NCI-H524 (cell line): ENCODE data around the gene ZCCHC7.
"Not testable (repeated sequence)": the region's sequence is repeated elsewhere in the genome, so short reads cannot be mapped to it uniquely, and the experiment has no call there.

Source experiments
- DNase-seq, 2 experiments: peaks; one replicate each; lab custom pipeline; 2025; lab: John Stamatoyannopoulos, UW

ZCCHC7 gene

GRCh38 chr9:37174247-37174646, 53.9 kb downstream of the ZCCHC7 start:
- no peak for DNase-seq

- DNase-seq: no peak
Observed at GRCh38 chr9:37178742-37179141, 58.4 kb downstream of the ZCCHC7 start.

DNA sequence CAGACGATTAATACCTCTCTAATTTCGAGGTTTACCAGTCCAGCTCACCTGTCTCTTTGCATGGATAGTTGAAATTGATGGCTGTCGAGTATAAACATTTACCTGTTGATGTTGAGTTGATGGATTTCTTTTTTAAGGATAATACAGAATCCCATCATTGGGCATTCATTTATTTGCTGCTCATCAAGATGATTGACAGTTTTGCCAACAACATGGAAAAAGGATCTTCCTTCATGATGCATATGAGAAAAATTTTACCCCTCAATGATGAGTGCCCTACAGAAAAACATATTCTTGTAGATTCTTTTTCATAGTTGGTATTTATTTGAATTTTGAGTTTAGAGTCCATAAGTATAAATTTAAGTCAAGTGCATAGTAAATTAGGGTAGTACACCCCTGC, 59.2 kb downstream of the ZCCHC7 start:
- no peak for DNase-seq

DNA sequence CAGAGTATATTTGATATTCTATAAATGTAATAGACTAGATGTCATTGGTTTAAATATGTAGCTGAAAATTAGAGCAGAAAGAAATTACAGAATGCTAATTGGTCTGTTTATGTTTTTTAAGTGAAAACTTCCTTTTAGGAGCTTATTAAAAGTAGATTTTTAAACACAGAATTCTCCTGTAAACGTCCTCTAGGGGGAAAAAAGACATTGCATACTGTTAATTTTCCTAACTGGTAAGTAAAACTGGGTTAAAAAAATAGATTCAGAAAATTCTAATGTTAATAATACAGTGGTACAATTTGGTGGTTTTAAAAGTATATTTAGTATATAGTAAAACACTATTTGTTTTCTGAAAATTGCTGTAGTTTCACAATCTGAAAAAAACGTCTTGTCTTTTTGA, 59.8 kb downstream of the ZCCHC7 start:
- DNase-seq: no peak

GRCh38 chr9:37182718-37183117, 62.3 kb downstream of the ZCCHC7 start:
- DNase-seq: no peak

- no peak for DNase-seq
Observed at GRCh38 chr9:37184905-37185867, 64.8 kb downstream of the ZCCHC7 start.

- DNase-seq: peak in 1 of 2 experiments; percentile 20
Observed at GRCh38 chr9:37187292-37187691, 66.9 kb downstream of the ZCCHC7 start.

DNA sequence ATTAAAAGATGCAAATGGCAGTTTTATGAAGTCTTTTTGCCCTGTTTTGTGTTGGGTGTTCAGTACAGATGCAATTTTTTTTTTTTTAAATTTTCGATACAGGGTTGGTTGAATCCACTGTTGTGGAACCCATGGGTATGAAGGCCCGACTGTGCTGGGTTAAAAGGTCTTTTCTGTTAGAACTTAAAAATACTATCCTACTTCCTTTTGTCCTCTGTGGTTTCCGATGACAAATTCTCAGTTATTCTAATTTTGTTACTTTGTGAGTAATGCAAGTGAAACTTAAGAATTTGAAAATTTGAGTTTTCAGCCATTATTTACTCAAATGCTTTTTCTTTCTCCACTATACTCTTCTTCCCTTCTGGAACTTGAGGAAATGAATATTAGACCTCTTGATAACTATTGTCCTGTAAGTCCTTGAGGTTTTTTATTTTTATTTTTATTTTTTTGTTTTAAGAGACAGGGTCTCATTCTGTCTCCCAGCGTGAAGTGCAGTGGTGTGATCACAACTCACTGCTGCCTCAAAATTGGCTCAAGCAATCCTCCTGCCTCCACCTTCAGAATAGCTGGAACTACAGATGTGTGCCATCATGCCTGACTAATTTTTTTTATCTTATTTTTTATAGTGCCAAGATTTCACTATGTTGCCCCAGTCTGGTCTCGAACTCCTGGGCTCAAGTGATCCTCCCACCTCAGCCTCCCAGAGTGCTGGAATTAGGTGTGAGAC, 67.5 kb downstream of the ZCCHC7 start:
- no peak for DNase-seq

GRCh38 chr9:37190739-37191138, 70.4 kb downstream of the ZCCHC7 start:
- DNase-seq: not testable (repeated sequence)

GRCh38 chr9:37191403-37192089, 71.2 kb downstream of the ZCCHC7 start:
- peak; percentile 60 to 88 for DNase-seq

DNA sequence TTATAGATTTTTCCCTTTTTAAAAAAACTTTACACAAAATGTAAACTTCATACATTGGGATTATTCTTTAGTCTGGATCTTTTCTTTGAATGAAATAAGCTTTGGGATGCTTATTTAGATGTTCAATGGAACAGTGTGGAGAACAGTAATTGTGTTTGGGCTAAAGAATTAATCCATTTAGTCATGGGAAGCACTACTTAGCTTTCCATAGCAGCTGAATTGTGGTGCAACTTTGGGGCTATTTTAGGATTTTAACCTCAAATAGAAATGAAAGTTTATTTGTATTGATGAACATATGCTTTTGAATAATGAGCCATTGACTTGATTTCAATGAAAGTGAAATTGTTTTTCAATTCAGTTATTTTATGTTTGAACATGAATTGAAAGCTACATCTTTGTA, 72.4 kb downstream of the ZCCHC7 start:
- DNase-seq: no peak

GRCh38 chr9:37197158-37198038, 77.0 kb downstream of the ZCCHC7 start:
- peak; percentile 82 to 92 for DNase-seq

DNA sequence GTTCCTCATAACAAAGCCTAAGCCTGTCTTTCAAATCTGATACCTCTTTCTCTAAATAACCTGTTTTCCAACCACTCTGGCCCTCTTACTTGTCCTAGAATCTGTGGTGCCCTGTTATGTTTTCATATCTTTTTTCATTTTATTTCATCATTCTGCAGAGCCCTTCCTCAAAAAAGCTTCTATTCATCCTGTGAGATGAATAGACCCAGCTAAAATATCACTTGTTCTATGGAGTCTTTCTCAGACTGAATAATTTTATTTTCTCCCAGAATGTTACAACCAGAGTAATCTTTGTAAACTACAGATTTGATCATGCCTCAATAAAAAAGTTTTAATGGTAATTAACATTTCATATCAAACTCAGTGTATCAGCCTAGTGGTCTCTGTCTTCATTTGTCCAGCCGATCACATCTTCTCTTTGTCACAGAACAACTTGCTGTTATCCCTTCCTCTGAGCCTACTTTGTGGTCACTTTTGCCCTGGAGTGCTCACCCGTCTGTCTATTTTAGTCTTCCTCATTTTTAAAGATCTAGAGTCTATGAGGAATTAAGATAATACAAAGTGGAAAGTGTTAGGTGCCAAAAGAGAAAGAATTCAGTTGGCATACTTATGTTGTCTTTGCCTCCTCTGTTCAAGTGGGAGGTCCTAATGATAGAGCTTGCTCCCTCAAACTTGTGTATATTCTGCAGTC, 77.8 kb downstream of the ZCCHC7 start:
- no peak for DNase-seq

GRCh38 chr9:37198831-37199230, 78.5 kb downstream of the ZCCHC7 start:
- DNase-seq: no peak

DNA sequence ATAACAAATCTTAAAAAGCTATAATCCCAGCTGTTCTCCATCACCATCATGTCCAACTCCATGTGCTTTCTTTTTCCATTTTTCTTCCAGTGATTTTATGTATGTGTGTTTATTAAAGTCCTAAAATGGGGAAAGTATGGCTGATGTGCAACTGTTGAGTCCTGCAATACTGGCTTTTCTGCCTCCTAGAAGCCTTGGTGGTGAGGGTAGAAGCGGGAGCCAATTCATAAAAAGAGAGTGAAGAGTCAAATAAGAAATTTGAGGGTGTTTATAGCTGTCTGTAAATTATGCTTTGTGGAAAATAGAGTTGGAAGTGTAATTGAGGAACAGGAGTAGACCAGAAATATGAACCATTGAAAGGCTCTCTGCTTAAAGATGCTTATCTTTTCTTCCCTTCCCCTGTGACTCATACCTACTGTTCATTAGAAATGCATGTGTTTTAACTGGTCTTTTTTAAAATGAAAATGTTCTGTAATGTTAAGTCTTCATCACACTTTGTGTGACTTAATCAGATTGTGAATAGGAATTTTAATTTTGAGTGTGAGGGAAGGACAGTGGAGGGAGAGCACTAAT, 80.1 kb downstream of the ZCCHC7 start:
- DNase-seq: no peak

GRCh38 chr9:37201581-37201980, 81.2 kb downstream of the ZCCHC7 start:
- DNase-seq: no peak

GRCh38 chr9:37202091-37202490, 81.7 kb downstream of the ZCCHC7 start:
- DNase-seq: no peak

DNA sequence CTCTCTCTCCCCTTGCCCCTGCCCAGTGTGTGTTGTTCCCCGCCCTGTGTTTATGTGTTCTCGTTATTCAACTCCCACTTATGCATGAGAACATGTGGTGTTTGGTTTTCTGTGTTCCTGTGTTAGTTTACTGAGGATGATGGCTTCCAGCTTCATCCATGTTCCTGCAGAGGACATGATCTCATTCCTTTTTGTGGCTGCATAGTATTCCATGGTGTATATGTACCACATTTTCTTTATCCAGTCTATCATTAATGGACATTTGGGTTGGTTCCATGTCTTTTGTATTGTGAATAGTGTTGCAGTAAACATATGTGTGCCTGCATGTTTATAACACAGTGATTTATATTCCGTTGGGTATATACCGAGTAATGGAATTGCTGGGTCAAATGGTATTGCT, 83.1 kb downstream of the ZCCHC7 start:
- not testable (repeated sequence) for DNase-seq

DNA sequence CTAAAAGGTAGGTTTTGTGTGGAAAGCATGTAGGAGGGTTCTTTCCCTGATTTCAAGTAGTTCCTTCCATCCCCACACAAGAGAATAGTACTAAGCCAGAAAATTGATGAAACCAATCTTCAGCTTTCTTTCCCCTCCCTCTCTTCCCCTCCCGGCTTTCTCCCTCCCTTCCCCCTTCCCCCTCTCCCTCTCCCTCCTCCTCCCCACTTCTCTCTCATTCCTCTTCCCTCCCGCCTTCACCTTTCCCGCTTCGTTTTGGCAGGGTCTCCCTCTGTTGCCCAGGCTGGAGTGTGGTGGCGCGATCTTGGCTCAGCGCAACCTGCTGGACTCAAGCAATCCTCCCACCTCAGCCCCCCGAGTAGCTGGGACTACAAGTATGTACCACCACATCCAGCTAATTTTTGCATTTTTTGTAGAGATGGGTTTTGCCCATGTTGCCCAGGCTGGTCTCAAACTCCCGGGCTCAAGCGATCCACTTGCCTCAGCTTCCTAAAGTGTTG, 85.8 kb downstream of the ZCCHC7 start:
- DNase-seq: no peak
